ENCODE data around the gene HSD17B10.
"Not testable (repeated sequence)": the region's sequence is repeated elsewhere in the genome, so short reads cannot be mapped to it uniquely, and the experiment has no call there.

The HSD17B10 gene

DNA sequence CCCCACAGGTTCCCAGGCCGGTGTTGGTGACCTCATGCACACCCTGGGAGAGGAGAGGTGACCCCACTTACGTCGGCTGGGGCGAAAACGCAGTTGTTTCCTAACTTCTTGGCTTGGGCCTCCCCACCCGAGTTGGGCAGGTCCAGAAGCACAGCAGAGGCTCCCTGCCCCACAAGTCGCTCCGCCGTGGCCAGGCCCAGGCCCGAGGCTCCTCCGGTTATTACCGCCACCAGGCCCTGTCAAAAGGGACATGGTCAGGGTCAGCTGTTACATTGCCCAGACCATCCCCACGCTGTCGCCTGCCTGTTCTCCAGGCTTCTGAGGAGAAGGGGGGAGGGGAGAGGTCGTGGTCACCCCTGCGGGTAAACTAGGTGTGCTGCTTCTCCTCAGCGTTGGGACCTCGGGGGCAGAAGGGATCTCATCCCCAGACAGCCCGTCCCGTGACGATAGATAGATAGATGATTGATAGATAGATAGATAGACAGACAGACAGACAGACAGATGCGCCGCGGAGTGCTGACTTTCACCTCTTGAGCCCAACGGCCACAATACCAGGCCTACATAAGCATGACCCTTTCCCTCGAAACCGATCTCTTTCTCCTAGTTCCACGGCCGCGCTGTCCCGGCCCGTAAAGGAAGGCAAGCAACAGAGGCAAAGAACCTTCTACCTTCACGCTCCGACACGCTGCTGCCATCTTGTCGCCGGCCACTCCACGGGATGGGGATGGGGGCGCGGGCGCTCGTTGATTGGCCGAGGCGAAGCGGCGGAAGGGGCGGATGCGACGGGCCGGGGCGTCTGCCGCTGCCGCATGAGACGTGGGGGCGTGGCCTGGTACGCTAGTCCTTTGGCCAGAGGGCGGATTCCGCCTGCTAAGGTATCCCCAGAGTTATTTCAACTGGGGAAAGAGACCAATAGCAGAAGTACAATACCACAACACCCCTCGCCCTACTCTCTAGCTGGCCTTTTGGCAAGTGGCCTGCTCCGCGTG, at the start of gene HSD17B10:
HSD17B10 (minus strand) TSS at position 720 of the 989 bp plus-strand sequence; CDS start at position 695, 25 bp downstream.
- Histone ChIP-seq H3K27me3 (ENCODE audit: control insufficient read depth, insufficient read depth, low read length) (peaks cover 15% of the 10 kb centered on the region), H3K4me1 (ENCODE audit: control insufficient read depth, insufficient read depth, low read length) (peaks cover 4% of the 10 kb centered on the region; the same call in 1 of the 2 replicates), H3K9ac (ENCODE audit: low read length) (peak within 1 kb of the TSS; percentile 87), H3K4me3 (ENCODE audit: low read depth, low read length) (peak within 1 kb of the TSS; percentile 94), H3K9me3 (ENCODE audit: control insufficient read depth, insufficient read depth, low read depth, low read length) (no peaks in the 10 kb centered on the region; the same call in 1 of the 2 replicates), H3K36me3 (ENCODE audit: control insufficient read depth, insufficient read depth, low read length) (peaks cover 35% of the 10 kb centered on the region), H3K27ac (ENCODE audit: low read depth, low read length) (no peak within 1 kb of the TSS)

DNA sequence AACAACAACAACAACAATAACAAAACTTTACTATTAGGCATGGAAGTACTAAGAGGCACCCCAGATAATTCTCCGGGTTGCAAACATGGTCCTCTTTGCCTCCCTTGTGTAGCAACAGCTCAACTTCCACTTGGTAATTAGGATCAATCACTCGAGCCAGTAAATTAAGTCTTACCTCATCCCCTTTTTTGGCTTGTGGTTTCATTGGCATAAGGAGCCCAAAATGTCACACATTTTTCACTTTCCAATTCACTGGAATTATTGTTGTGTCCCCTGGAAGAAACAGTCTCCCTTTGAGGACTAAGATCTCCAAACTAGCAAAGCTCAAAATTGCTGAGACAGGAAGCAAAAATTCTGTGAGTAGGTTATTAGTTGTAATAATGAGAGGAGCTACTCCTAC, 49.2 kb upstream of the HSD17B10 start:
- peaks cover 4% of the 10 kb centered on the region; the same call in 1 of the 2 replicates for H3K27me3 ChIP-seq (ENCODE audit: control insufficient read depth, insufficient read depth, low read length)
- peaks cover 4% of the 10 kb centered on the region for H3K4me1 ChIP-seq (ENCODE audit: control insufficient read depth, insufficient read depth, low read length)
- no peak overlapping the region for H3K9ac ChIP-seq (ENCODE audit: low read length)
- peaks cover 9% of the 10 kb centered on the region; the same call in 1 of the 2 replicates for H3K9me3 ChIP-seq (ENCODE audit: control insufficient read depth, insufficient read depth, low read depth, low read length)
- no peaks in the 10 kb centered on the region for H3K36me3 ChIP-seq (ENCODE audit: control insufficient read depth, insufficient read depth, low read length)
- no peak overlapping the region for H3K4me3 ChIP-seq (ENCODE audit: low read depth, low read length)
- no peak overlapping the region for H3K27ac ChIP-seq (ENCODE audit: low read depth, low read length)

DNA sequence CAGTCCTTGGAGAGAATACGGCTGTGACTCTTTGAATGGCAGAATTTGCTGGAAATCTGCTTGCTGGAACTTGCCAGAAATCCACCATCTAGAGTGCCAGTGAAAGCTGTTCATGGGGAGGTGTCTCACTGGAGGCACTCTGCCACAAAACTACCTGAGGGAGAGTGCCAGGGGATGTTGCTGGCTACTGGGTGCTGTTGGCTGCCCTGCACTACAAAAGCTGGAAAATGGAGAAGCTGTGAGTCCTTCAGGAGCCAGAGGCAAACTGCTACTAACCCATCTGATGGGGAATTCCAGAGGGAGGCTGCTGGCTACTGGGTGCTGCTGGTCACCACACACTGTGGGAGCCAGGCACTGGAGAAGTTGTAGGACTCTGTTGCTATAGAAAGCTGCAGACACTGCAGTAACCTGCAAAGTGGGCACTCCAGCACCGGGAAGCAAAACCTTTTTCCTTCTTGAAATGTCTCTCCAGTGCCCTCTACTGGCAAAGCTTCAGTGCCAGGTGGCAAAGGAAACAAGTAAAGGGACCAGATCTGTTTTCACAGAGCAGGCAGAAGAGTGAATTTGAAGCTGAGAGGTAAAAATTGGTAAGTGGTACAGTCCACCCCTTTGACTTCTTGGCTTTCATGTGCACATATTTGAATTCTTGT, 47.8 kb upstream of the HSD17B10 start:
- Histone ChIP-seq H3K27me3 (ENCODE audit: control insufficient read depth, insufficient read depth, low read length) (peaks cover 4% of the 10 kb centered on the region; the same call in 1 of the 2 replicates), H3K9me3 (ENCODE audit: control insufficient read depth, insufficient read depth, low read depth, low read length) (peaks cover 9% of the 10 kb centered on the region; the same call in 1 of the 2 replicates), H3K9ac (ENCODE audit: low read length) (no peak overlapping the region), H3K27ac (ENCODE audit: low read depth, low read length) (no peak overlapping the region), H3K4me3 (ENCODE audit: low read depth, low read length) (no peak overlapping the region), H3K36me3 (ENCODE audit: control insufficient read depth, insufficient read depth, low read length) (no peaks in the 10 kb centered on the region), H3K4me1 (ENCODE audit: control insufficient read depth, insufficient read depth, low read length) (peaks cover 4% of the 10 kb centered on the region)

DNA sequence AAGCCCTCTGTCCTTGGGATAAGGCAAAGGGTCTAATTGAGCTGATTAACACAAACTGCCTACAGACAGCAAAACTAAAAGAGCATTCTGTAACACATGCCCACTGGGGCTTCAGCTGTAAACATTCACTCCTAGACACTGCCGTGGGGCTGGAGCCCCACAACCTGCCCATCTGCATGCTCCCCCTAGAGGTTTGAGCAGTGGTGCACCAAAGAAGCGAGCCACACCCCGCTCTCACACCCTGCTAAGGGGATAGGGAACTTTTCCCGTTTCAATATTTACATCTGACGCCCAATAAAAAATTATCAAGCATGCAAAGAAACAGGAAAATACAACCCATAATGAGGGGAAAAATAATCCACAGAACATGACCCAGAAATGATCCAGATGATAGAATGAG, 46.9 kb upstream of the HSD17B10 start:
- Histone ChIP-seq H3K9me3 (ENCODE audit: control insufficient read depth, insufficient read depth, low read depth, low read length) (peaks cover 10% of the 10 kb centered on the region; the same call in 1 of the 2 replicates), H3K9ac (ENCODE audit: low read length) (no peak overlapping the region), H3K27me3 (ENCODE audit: control insufficient read depth, insufficient read depth, low read length) (peaks cover 4% of the 10 kb centered on the region; the same call in 1 of the 2 replicates), H3K27ac (ENCODE audit: low read depth, low read length) (no peak overlapping the region), H3K4me3 (ENCODE audit: low read depth, low read length) (no peak overlapping the region), H3K36me3 (ENCODE audit: control insufficient read depth, insufficient read depth, low read length) (no peaks in the 10 kb centered on the region), H3K4me1 (ENCODE audit: control insufficient read depth, insufficient read depth, low read length) (peaks cover 4% of the 10 kb centered on the region)

DNA sequence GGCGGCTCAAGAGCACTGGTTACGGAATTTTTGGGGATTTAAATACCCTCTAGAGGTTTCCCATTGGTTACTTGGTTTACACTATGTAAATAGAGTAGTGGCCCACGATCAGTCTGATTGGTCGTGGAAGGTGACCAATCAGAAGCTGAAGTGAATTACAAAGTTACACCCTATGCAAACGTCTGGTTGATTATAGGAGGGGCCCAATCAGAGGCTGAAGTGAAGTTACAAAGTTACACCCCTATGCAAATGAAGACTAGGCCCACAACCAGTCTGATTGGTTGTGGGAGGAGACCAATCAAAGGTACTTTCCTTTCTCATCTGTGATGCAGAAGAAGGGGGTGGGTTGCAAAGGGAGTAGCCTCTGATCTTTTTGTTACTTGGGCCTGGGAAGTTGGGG, 45.1 kb upstream of the HSD17B10 start:
- Histone ChIP-seq H3K9me3 (ENCODE audit: control insufficient read depth, insufficient read depth, low read depth, low read length) (peaks cover 9% of the 10 kb centered on the region; the same call in 1 of the 2 replicates), H3K9ac (ENCODE audit: low read length) (no peak overlapping the region), H3K36me3 (ENCODE audit: control insufficient read depth, insufficient read depth, low read length) (no peaks in the 10 kb centered on the region), H3K4me1 (ENCODE audit: control insufficient read depth, insufficient read depth, low read length) (peaks cover 4% of the 10 kb centered on the region), H3K4me3 (ENCODE audit: low read depth, low read length) (no peak overlapping the region), H3K27me3 (ENCODE audit: control insufficient read depth, insufficient read depth, low read length) (peaks cover 4% of the 10 kb centered on the region; the same call in 1 of the 2 replicates), H3K27ac (ENCODE audit: low read depth, low read length) (no peak overlapping the region)

DNA sequence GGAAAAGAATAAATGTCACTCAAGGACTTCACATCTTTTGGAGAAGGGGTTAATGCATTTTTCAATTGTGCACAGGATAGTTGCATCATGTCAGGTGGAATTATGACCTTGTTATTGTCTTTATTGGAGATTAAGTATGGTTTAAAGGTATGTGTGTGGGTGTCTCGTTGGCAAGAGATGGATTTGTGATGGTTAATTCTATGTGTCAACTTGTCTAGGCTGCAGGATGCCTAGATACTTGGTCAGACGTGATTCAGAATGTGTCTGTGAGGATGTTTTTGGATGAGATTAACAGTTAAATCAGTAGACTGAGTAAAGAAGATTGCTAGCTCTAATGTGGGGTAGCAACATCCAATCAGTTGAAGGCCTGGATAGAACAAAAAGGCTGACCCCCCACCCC, 42.2 kb upstream of the HSD17B10 start:
- no peaks in the 10 kb centered on the region for H3K36me3 ChIP-seq (ENCODE audit: control insufficient read depth, insufficient read depth, low read length)

DNA sequence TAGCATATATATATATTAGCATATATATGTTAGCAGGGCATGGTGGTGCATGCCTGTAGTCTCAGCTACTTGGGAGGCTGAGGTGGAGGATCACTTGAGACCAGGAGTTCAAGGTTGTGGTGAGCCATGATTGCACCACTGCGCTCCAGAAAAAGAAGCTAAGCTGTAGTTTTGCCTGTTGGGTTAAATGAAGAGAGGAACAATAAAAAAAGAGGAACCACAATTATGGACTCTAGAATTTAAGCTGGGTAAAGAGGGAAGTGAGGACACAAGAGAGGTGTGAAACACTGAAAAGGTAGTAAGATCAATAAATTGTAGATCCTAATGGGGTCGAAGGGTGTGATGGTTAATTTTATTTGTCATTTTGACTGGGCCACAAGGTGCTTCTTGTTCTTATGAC, 40.5 kb upstream of the HSD17B10 start:
- H3K27ac ChIP-seq (ENCODE audit: low read depth, low read length), result no peak overlapping the region
- peaks cover 17% of the 10 kb centered on the region for H3K27me3 ChIP-seq (ENCODE audit: control insufficient read depth, insufficient read depth, low read length)
- peaks cover 14% of the 10 kb centered on the region; the same call in 1 of the 2 replicates for H3K9me3 ChIP-seq (ENCODE audit: control insufficient read depth, insufficient read depth, low read depth, low read length)
- no peaks in the 10 kb centered on the region for H3K36me3 ChIP-seq (ENCODE audit: control insufficient read depth, insufficient read depth, low read length)
- H3K4me3 ChIP-seq (ENCODE audit: low read depth, low read length), result no peak overlapping the region
- H3K9ac ChIP-seq (ENCODE audit: low read length), result no peak overlapping the region
- peaks cover 1% of the 10 kb centered on the region for H3K4me1 ChIP-seq (ENCODE audit: control insufficient read depth, insufficient read depth, low read length)

More for the DNA sequence above, 42.2 kb upstream of the HSD17B10 start:
- Histone ChIP-seq H3K4me1 (ENCODE audit: control insufficient read depth, insufficient read depth, low read length) (peaks cover 4% of the 10 kb centered on the region), H3K27ac (ENCODE audit: low read depth, low read length) (no peak overlapping the region), H3K27me3 (ENCODE audit: control insufficient read depth, insufficient read depth, low read length) (peaks cover 17% of the 10 kb centered on the region), H3K4me3 (ENCODE audit: low read depth, low read length) (no peak overlapping the region), H3K9me3 (ENCODE audit: control insufficient read depth, insufficient read depth, low read depth, low read length) (peaks cover 14% of the 10 kb centered on the region; the same call in 1 of the 2 replicates), H3K9ac (ENCODE audit: low read length) (no peak overlapping the region)

DNA sequence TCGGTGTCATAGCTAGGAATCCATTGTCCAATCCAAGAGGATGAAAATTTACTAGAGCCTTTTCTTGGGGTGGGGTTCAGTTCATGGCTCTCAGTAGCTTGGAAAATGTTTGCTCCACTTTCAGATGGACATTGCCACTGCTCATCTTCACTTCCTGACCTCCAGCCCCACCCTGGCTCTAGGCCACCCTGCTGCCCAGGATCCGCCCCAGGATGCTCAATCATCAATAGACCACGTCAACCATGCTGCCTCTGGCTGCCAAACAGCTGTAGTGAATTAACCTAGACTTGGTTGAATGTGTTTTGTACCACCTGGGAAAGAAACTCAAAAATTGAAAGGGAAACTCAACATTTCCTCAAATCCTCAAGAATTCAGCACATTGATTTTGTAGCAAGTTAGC, 37.2 kb upstream of the HSD17B10 start:
- H3K4me1 ChIP-seq (ENCODE audit: control insufficient read depth, insufficient read depth, low read length), result no peaks in the 10 kb centered on the region
- no peak overlapping the region for H3K4me3 ChIP-seq (ENCODE audit: low read depth, low read length)
- H3K9me3 ChIP-seq (ENCODE audit: control insufficient read depth, insufficient read depth, low read depth, low read length), result peaks cover 8% of the 10 kb centered on the region; the same call in 1 of the 2 replicates
- H3K9ac ChIP-seq (ENCODE audit: low read length), result no peak overlapping the region
- H3K36me3 ChIP-seq (ENCODE audit: control insufficient read depth, insufficient read depth, low read length), result no peaks in the 10 kb centered on the region
- H3K27me3 ChIP-seq (ENCODE audit: control insufficient read depth, insufficient read depth, low read length), result peaks cover 17% of the 10 kb centered on the region
- no peak overlapping the region for H3K27ac ChIP-seq (ENCODE audit: low read depth, low read length)

DNA sequence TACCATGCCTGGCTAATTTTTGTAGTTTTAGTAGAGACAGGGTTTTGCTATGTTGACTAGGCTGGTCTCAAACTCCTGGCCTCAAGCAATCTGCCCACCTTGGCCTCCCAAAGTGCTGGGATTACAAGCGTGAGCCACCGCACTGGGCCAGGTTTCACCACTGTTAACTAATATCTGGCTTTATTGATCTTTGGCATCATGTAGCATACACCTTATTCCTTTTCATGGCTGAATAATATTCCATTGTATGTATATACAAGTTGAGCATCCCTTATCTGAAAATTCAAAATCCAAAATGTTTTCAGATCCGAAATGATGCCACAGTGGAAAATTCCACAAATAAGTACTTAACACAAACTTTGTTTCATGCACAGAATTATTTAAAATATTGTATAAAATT, 34.5 kb upstream of the HSD17B10 start:
- not testable (repeated sequence) for H3K9ac ChIP-seq (ENCODE audit: low read length); H3K9me3 ChIP-seq (ENCODE audit: control insufficient read depth, insufficient read depth, low read depth, low read length); H3K4me3 ChIP-seq (ENCODE audit: low read depth, low read length); H3K27ac ChIP-seq (ENCODE audit: low read depth, low read length); H3K36me3 ChIP-seq (ENCODE audit: control insufficient read depth, insufficient read depth, low read length); H3K4me1 ChIP-seq (ENCODE audit: control insufficient read depth, insufficient read depth, low read length)
- H3K27me3 ChIP-seq (ENCODE audit: control insufficient read depth, insufficient read depth, low read length), result peaks cover 12% of the 10 kb centered on the region

DNA sequence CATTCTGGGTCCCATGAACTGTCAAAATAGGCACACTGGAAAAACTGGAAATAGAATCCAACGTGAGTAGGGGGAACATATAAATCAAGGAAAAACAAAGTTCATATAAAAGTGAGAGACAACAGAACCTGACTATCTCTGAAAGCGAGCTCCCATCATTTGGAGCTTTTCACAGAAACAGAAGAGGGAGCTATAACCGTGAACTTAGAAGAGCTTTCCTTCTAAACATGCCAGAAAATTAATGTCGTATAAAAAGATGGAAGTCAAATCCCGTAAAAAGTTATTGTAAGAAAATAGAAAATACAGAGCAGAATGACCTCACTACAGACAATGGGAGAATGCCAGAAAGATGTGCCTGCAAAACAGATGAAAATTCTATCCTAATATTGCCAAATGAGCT, 23.9 kb upstream of the HSD17B10 start:
- Histone ChIP-seq H3K9ac (ENCODE audit: low read length) (no peak overlapping the region), H3K27me3 (ENCODE audit: control insufficient read depth, insufficient read depth, low read length) (no peaks in the 10 kb centered on the region), H3K4me1 (ENCODE audit: control insufficient read depth, insufficient read depth, low read length) (no peaks in the 10 kb centered on the region), H3K9me3 (ENCODE audit: control insufficient read depth, insufficient read depth, low read depth, low read length) (no peaks in the 10 kb centered on the region; the same call in 1 of the 2 replicates), H3K36me3 (ENCODE audit: control insufficient read depth, insufficient read depth, low read length) (no peaks in the 10 kb centered on the region), H3K27ac (ENCODE audit: low read depth, low read length) (no peak overlapping the region), H3K4me3 (ENCODE audit: low read depth, low read length) (no peak overlapping the region)
